ENCODE data around the gene PTGR1.

DNA sequence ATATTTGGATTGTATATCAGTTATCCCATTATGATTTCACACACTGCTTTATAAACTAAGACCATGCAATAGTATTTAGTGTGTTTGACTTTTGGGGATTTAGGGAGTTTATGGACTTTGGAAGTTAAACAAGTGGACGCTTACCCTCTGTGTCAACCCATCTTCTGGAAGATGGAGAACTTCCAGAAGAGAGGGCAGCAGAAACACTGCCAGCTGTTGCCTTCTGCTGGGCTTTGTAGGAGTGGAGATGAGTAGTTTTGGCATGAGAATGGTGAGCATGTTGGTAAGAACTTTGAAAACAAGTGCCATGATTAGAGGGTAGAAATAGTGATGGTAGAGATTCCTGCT is 33.9 kb upstream of the PTGR1 start:
- TF ChIP-seq, protein P1, sequence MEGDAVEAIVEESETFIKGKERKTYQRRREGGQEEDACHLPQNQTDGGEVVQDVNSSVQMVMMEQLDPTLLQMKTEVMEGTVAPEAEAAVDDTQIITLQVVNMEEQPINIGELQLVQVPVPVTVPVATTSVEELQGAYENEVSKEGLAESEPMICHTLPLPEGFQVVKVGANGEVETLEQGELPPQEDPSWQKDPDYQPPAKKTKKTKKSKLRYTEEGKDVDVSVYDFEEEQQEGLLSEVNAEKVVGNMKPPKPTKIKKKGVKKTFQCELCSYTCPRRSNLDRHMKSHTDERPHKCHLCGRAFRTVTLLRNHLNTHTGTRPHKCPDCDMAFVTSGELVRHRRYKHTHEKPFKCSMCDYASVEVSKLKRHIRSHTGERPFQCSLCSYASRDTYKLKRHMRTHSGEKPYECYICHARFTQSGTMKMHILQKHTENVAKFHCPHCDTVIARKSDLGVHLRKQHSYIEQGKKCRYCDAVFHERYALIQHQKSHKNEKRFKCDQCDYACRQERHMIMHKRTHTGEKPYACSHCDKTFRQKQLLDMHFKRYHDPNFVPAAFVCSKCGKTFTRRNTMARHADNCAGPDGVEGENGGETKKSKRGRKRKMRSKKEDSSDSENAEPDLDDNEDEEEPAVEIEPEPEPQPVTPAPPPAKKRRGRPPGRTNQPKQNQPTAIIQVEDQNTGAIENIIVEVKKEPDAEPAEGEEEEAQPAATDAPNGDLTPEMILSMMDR (IDR thresholded peaks at IDR 0.05; ENCODE audit: control extremely low read depth in 1 of 3, insufficient read depth in 1 of 3, low read depth in 1 of 3, low read length in 3 of 3): no peak
- TF ChIP-seq MAX (IDR thresholded peaks at IDR 0.05) (no peak), EZH2 (IDR thresholded peaks at IDR 0.05; ENCODE audit: low read depth, low read length, severe bottlenecking) (no peak), ATF3 (IDR thresholded peaks at IDR 0.05; ENCODE audit: insufficient read depth, low read depth, low read length) (no peak), POLR2A (IDR thresholded peaks at IDR 0.05; ENCODE audit: control extremely low read depth in 1 of 2, low read depth in 2 of 2, low read length in 2 of 2) (no peak), KDM1A (IDR thresholded peaks at IDR 0.05; ENCODE audit: borderline replicate concordance, low read length) (no peak), CHD2 (IDR thresholded peaks at IDR 0.05; ENCODE audit: low read length) (no peak), JUND (IDR thresholded peaks at IDR 0.05; ENCODE audit: low read length) (no peak), JUN (IDR thresholded peaks at IDR 0.05; ENCODE audit: low read depth, low read length) (no peak), NRF1 (IDR thresholded peaks at IDR 0.05; ENCODE audit: low read depth, low read length) (no peak), CBX5 (IDR thresholded peaks at IDR 0.05; ENCODE audit: low read depth, low read length) (no peak)

All from H1 (cell line).